Measurements from ENCODE around the gene CT47C1.

- TF ChIP-seq YY1 (IDR thresholded peaks at IDR 0.05; ENCODE audit: low read depth), result no peak
- TF ChIP-seq TEAD4 (IDR thresholded peaks at IDR 0.05), result no peak
- TF ChIP-seq NFIC (IDR thresholded peaks at IDR 0.05), result no peak
- TF ChIP-seq REST (IDR thresholded peaks at IDR 0.05; ENCODE audit: low read depth), result no peak
- no peak for TF ChIP-seq EP300 (IDR thresholded peaks at IDR 0.05; ENCODE audit: borderline replicate concordance)
- no peak for TF ChIP-seq CREB1 (IDR thresholded peaks at IDR 0.05; ENCODE audit: low read depth)
- no peak for TF ChIP-seq CEBPB (IDR thresholded peaks at IDR 0.05)
- TF ChIP-seq TCF12 (IDR thresholded peaks at IDR 0.05; ENCODE audit: low read depth), result no peak
Measured at GRCh38 chrX:119073200-119073905, 560 bp downstream of the CT47C1 start.

Data from Ishikawa (cell line).